Kidney epithelial cell (primary cell): ENCODE measurements around the gene PLEKHA1. TPM values are rescaled to one million over a fixed set of nuclear protein-coding genes. Genes with fewer than 3 reads are reported as not detected.

Experiments
- DNase-seq: peaks from one replicate; pipeline ENCODE4 v3.0.0-alpha.2; 2010; ENCODE audit warnings: low read depth
- H3K27me3 ChIP-seq: 2 replicates; pipeline ENCODE4 v1.6.0; 2011; ENCODE audit warnings: low read length; ENCODE audit not compliant: control insufficient read depth, insufficient read depth
- H3K36me3 ChIP-seq: 2 replicates; pipeline ENCODE4 v1.5.1; 2011; ENCODE audit warnings: low read length; ENCODE audit not compliant: control insufficient read depth, insufficient read depth
- H3K4me3 ChIP-seq: 2 replicates; pipeline ENCODE4 v1.5.1; 2011; ENCODE audit warnings: low read depth, mild to moderate bottlenecking, control low read depth, low read length
- total RNA-seq: library from RNA; depleted of rRNA; stranded (reverse); fragments of >200 nt; gene quantifications from 2 replicates; pipeline ENCODE4 v1.2.3, GENCODE V29; 2015
- TF ChIP-seq, protein P1 (sequence below): IDR thresholded peaks from 2 replicates; pipeline ENCODE4 v1.5.1; 2011; ENCODE audit warnings: mild to moderate bottlenecking, moderate library complexity, low read length, control low read depth, inconsistent platforms; ENCODE audit not compliant: insufficient read depth, poor library complexity, severe bottlenecking

Gene PLEKHA1
- total RNA-seq, 1 donor from 2014 or later, result 48.7 TPM

DNA sequence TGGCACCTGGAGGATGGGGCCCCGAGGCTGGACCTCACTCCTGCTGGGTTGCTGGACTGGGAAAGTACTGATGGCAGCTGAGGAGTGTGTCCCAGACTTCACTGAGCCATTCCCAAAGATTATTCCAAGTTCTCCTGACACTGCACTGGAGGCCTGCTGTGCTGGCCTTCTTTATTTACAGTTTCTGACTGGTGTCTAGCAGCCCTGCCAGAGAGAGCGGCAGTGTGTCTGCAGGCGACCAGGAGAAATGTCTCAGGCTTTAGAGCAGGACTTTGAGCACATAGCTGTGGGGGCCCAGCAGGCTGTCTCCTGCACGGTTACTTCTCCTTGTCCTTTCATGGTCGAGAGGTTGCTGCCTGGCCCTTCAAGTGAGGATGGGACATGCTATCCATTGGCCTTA lies 102.9 kb downstream of the PLEKHA1 start:
- no peak for DNase-seq
- Histone ChIP-seq H3K4me3 (no peak overlapping the region), H3K36me3 (no peaks in the 10 kb centered on the region), H3K27me3 (no peaks in the 10 kb centered on the region)
- TF ChIP-seq, protein P1, sequence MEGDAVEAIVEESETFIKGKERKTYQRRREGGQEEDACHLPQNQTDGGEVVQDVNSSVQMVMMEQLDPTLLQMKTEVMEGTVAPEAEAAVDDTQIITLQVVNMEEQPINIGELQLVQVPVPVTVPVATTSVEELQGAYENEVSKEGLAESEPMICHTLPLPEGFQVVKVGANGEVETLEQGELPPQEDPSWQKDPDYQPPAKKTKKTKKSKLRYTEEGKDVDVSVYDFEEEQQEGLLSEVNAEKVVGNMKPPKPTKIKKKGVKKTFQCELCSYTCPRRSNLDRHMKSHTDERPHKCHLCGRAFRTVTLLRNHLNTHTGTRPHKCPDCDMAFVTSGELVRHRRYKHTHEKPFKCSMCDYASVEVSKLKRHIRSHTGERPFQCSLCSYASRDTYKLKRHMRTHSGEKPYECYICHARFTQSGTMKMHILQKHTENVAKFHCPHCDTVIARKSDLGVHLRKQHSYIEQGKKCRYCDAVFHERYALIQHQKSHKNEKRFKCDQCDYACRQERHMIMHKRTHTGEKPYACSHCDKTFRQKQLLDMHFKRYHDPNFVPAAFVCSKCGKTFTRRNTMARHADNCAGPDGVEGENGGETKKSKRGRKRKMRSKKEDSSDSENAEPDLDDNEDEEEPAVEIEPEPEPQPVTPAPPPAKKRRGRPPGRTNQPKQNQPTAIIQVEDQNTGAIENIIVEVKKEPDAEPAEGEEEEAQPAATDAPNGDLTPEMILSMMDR, result no peak

DNA sequence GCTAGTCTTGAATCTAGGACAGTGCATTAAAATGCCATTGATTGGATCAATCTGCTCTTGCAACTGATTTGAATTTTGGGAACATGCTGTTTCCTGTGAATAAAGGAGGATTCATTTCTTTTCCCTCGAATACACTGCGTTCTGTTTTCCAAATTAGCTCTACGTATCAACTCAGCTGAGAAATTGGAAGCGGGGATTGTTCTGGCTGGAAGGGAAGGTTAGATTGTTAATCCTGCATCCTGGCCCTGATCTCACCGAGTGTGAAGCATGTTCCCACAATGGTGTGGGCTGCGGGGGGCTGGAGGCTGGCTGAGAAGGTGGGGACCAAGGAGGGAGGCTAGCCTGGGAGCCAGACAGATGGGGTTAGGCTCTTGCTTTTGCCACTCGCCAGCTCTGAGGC lies 104.5 kb downstream of the PLEKHA1 start:
- no peaks in the 10 kb centered on the region for H3K36me3 ChIP-seq
- TF ChIP-seq, protein P1, result no peak
- no peaks in the 10 kb centered on the region for H3K27me3 ChIP-seq
- DNase-seq, result no peak
- no peak overlapping the region for H3K4me3 ChIP-seq

DNA sequence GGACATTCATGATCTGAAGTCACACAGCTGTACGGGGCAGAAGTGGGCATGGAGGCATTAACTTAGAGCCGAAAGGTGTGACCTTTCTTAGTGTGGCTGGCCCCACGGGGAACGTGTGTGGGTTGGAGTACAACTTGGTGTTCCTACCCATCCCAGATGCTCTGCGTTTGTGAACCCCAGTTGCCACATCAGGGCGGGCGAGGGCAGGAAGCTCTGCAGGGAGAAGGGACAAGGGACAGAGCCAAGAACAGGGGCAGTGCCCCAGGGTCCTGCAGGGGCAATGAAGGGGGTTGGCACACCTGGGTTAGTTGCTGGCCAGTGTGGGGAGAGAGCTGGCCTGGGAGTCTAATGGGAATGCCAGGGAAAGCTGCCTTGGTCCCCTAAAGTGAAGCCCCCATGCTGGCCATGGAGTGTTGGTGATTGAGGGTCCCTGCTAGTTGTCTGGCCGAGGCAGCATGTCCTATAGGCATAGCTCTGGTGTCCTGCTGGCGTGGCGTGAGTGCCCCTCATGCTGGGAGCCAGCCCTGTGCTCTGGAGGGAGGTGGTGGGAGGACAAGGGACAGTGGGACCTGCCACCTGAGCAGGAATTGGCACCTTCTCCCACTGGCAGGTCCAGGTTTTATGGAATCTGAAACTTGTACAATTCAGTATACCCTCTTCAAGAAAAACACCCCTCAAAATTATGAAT lies 105.8 kb downstream of the PLEKHA1 start:
- DNase-seq, result no peak
- Histone ChIP-seq H3K36me3 (no peaks in the 10 kb centered on the region), H3K4me3 (no peak overlapping the region), H3K27me3 (no peaks in the 10 kb centered on the region)
- TF ChIP-seq, protein P1, result no peak

DNA sequence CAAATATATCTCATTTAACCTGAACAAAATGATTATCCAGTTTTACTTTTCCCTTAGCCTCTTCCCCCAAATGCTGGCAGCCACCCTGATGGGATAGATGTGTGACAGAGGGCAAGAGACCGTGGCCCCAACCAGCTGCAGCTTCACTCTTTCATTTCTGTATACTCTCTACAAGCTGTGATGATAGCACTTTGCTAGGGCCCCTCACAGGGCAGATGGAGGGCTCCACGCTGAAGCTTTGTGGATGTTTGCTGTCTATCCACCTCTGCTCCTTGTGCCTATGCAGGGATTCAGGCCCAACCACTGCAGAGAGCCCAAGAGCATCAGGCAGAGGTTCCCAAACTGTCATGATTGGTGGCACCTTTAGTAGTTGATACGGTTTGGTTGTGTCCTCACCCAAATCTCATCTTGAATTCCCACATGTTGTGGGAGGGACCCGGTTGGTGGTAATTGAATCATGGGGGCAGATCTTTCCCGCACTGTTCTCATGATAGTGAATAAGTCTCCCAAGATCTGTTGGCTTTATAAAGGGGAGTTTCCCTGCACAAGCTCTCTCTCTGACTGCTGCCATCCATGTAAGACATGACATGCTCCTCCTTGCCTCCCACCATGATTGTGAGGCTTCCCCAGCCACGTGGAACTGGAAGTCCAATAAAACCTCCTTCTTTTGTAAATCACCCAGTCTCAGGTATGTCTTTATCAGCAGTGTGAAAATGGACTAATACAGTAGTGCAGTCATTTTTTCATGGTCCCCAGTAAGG lies 107.0 kb downstream of the PLEKHA1 start:
- TF ChIP-seq, protein P1, result no peak
- no peaks in the 10 kb centered on the region for H3K36me3 ChIP-seq

More for the DNA sequence above, 107.0 kb downstream of the PLEKHA1 start:
- H3K27me3 ChIP-seq, result no peaks in the 10 kb centered on the region
- DNase-seq, result no peak
- no peak overlapping the region for H3K4me3 ChIP-seq

Other genes starting within 250 kb of the PLEKHA1 start
- 2.0 TPM in 1 of 2 replicates, not detected in the other for gene BTBD16, start 103.4 kb upstream of the PLEKHA1 start, total RNA-seq
- gene ARMS2, start 79.9 kb downstream of the PLEKHA1 start, total RNA-seq, result not detected in 2 replicates
- 110 and 125 TPM in 2 replicates for gene HTRA1, start 86.8 kb downstream of the PLEKHA1 start, total RNA-seq
- gene DMBT1, start 186.0 kb downstream of the PLEKHA1 start, total RNA-seq, result under 0.01 and 0.13 TPM in 2 replicates